Osteocyte (in vitro differentiated cells): Measurements from ENCODE around the gene NBAS. TPM values are rescaled to one million over a fixed set of nuclear protein-coding genes. Genes with fewer than 3 reads are reported as not detected.

Experiments used
- DNase-seq: peaks from one replicate; pipeline ENCODE4 v3.0.0; 2021; ENCODE audit warnings: mixed read lengths; ENCODE audit not compliant: unreplicated experiment; ENCODE audit errors: extremely low spot score
- H3K27ac Mint-ChIP-seq: one replicate; pipeline ENCODE4 v1.8.0; 2021; ENCODE audit warnings: mild to moderate bottlenecking, mixed read lengths; ENCODE audit not compliant: unreplicated experiment
- H3K27me3 Mint-ChIP-seq: one replicate; pipeline ENCODE4 v1.8.0; 2021; ENCODE audit warnings: mixed read lengths; ENCODE audit not compliant: unreplicated experiment
- H3K36me3 Mint-ChIP-seq: one replicate; pipeline ENCODE4 v1.8.0; 2021; ENCODE audit warnings: mixed read lengths; ENCODE audit not compliant: unreplicated experiment
- H3K4me1 Mint-ChIP-seq: one replicate; pipeline ENCODE4 v1.8.0; 2021; ENCODE audit warnings: mixed read lengths; ENCODE audit not compliant: unreplicated experiment
- H3K4me3 Mint-ChIP-seq: one replicate; pipeline ENCODE4 v1.8.0; 2021; ENCODE audit warnings: mild to moderate bottlenecking, moderate library complexity, mixed read lengths; ENCODE audit not compliant: unreplicated experiment
- H3K9me3 Mint-ChIP-seq: one replicate; pipeline ENCODE4 v1.8.0; 2021; ENCODE audit warnings: mixed read lengths; ENCODE audit not compliant: unreplicated experiment
- total RNA-seq: library from RNA; stranded (reverse); gene quantifications from 2 replicates; pipeline ENCODE4 v1.2.1, GENCODE V29; 2021
- TF ChIP-seq, protein P1 (sequence below): fragments of 200-600 bp; sonication (generic); IDR thresholded peaks from 2 replicates; pipeline ENCODE4 v1.5.0; 2021; ENCODE audit warnings: antibody characterized with exemption, mild to moderate bottlenecking, moderate library complexity

Gene NBAS
- total RNA-seq, 1 donor from 2014 or later = 43.6 TPM

DNA sequence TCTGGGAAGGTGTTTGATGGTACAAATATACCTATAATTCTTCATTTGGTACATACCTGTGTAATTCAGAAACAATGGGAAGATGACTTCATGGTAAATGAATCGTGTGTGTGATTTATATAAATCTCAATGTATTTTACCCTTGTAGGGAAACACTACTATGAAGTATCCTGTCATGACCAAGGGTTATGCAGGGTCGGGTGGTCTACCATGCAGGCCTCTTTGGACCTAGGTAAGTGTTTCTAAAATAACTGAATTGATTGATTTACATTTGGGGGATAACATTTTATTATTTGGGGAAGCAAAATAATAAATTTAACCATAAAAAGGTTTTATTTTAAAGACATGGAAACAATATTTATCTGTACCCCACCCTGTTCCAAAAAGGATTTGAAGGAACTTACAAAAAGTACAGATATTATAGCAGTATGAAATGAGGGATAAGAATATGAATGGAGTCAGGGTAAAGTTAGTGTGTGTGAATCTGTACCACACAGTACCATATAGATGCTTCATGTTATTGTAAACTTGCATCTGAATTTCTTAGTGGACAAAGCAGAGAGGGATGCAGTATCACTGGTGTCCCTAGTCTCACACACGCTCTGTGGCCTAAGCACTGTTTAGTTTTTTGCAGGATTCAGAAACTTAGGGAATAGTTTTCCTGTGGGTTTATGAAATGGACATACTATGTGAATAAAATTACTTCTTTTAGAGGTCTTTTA, 42.1 kb upstream of the NBAS start:
- Mint-ChIP-seq H3K27me3 (no peaks in the 10 kb centered on the region), H3K36me3 (peaks cover 79% of the 10 kb centered on the region), H3K4me3 (no peak overlapping the region), H3K9me3 (no peaks in the 10 kb centered on the region), H3K4me1 (no peaks in the 10 kb centered on the region), H3K27ac (no peak overlapping the region)
- DNase-seq = no peak
- TF ChIP-seq, protein P1, sequence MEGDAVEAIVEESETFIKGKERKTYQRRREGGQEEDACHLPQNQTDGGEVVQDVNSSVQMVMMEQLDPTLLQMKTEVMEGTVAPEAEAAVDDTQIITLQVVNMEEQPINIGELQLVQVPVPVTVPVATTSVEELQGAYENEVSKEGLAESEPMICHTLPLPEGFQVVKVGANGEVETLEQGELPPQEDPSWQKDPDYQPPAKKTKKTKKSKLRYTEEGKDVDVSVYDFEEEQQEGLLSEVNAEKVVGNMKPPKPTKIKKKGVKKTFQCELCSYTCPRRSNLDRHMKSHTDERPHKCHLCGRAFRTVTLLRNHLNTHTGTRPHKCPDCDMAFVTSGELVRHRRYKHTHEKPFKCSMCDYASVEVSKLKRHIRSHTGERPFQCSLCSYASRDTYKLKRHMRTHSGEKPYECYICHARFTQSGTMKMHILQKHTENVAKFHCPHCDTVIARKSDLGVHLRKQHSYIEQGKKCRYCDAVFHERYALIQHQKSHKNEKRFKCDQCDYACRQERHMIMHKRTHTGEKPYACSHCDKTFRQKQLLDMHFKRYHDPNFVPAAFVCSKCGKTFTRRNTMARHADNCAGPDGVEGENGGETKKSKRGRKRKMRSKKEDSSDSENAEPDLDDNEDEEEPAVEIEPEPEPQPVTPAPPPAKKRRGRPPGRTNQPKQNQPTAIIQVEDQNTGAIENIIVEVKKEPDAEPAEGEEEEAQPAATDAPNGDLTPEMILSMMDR = no peak

DNA sequence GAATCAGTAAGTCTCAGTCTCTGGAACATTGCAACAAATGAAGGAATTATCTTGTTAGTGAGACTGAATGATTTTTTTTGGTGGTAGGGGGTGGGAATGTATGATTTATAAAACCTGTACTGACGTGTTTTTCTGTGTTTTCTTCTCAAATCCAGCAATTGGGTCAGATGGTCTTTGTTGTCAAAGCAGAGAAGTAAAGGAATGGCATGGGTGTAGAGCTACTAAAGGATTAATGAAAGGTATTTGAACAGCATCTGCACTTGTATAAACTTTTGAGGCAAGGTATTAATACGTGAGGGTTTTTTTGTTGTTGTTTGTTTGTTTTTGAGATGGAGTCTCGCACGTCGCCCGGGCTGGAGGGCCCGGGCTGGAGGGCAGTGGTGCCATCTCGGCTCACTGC, 41.3 kb upstream of the NBAS start:
- TF ChIP-seq, protein P1 = no peak
- DNase-seq = no peak
- H3K36me3 Mint-ChIP-seq = peaks cover 76% of the 10 kb centered on the region
- H3K4me3 Mint-ChIP-seq = no peak overlapping the region
- H3K27ac Mint-ChIP-seq = no peak overlapping the region
- no peaks in the 10 kb centered on the region for H3K9me3 Mint-ChIP-seq
- H3K27me3 Mint-ChIP-seq = no peaks in the 10 kb centered on the region
- no peaks in the 10 kb centered on the region for H3K4me1 Mint-ChIP-seq

DNA sequence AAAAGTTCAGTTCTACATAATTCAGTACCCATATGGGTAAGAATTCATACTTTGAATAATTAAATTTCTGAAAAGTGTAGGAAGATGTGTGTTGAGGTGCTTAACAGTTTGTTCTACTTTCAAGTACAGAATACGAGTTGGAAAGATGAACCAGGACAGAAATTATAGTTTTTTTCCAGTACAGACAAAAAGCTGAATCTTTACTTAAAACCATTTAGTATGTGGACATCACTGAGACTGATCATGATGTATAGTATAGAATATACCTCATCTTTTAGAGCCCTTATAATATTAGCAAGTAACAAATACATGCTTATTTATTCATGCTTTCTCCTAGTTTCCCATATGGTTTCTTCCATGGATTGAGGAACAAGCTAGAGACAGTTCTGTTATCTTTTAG, 40.5 kb upstream of the NBAS start:
- TF ChIP-seq, protein P1 = no peak
- H3K27ac Mint-ChIP-seq = no peak overlapping the region
- no peaks in the 10 kb centered on the region for H3K9me3 Mint-ChIP-seq
- H3K4me1 Mint-ChIP-seq = no peaks in the 10 kb centered on the region
- no peak overlapping the region for H3K4me3 Mint-ChIP-seq
- H3K27me3 Mint-ChIP-seq = no peaks in the 10 kb centered on the region
- no peak for DNase-seq
- H3K36me3 Mint-ChIP-seq = peaks cover 78% of the 10 kb centered on the region

DNA sequence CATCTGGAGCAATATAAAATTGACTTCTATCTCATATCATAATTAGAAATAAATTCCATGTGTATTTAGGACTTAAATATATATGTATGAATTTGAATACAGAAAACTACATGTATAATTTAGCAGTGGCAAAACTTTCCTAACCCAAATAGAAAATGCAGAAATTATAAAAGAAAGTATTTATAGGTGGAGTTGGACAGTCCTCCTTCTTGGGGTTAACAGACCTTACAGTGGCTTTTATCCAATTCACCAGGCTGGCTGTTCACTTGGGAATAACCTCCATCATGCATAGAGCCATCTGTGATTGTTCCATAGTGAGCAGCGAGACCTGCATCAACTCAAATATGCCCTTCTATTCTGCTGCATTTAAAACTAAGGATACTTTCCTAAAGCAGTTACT, 38.9 kb upstream of the NBAS start:
- no peak overlapping the region for H3K4me3 Mint-ChIP-seq
- no peak for DNase-seq
- peaks cover 74% of the 10 kb centered on the region for H3K36me3 Mint-ChIP-seq
- no peaks in the 10 kb centered on the region for H3K27me3 Mint-ChIP-seq
- H3K4me1 Mint-ChIP-seq = peaks cover 2% of the 10 kb centered on the region
- no peak overlapping the region for H3K27ac Mint-ChIP-seq
- no peaks in the 10 kb centered on the region for H3K9me3 Mint-ChIP-seq
- TF ChIP-seq, protein P1 = no peak

DNA sequence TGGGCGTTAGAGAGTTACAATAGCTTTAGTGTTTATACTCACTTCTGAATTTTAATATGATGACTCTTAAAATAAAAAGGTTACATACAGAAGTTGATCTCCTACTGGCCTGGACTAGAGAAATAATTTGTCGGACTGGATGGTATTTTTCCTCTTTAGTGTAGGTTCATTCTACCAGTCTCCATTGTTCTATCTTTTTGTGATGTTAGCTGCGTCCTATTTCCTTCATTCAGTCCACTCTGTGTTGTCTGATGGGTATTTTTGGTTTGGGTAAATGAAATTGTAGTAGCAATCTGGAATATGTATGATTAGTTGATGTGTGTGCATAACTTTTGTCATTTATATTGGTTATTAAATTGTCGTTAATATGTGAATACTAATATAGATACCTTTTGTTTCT, 35.8 kb upstream of the NBAS start:
- TF ChIP-seq, protein P1 = no peak
- H3K9me3 Mint-ChIP-seq = no peaks in the 10 kb centered on the region
- no peak overlapping the region for H3K4me3 Mint-ChIP-seq
- no peak overlapping the region for H3K27ac Mint-ChIP-seq
- peaks cover 14% of the 10 kb centered on the region for H3K4me1 Mint-ChIP-seq
- H3K27me3 Mint-ChIP-seq = no peaks in the 10 kb centered on the region
- DNase-seq = no peak
- H3K36me3 Mint-ChIP-seq = peaks cover 51% of the 10 kb centered on the region
